HepG2 (cell line): ENCODE data around the gene LRRC51. TPM values are rescaled to one million over a fixed set of nuclear protein-coding genes. Genes with fewer than 3 reads are reported as not detected.

Source experiments
- CHD2 ChIP-seq: IDR thresholded peaks from 2 replicates; pipeline ENCODE4 v1.6.1; 2011; ENCODE audit warnings: low read depth, low read length, improper control_type of control experiment
- ESRRA ChIP-seq: sonication (generic); formaldehyde crosslinking; IDR thresholded peaks from 2 replicates; pipeline ENCODE4 v1.5.1; 2020; ENCODE audit warnings: mild to moderate bottlenecking, low read depth, missing genetic modification reagents
- IKZF5 ChIP-seq: IDR thresholded peaks from 2 replicates; pipeline ENCODE4 v1.6.1; 2018; ENCODE audit warnings: missing genetic modification reagents, mild to moderate bottlenecking, missing compliant biosample characterization
- JUN ChIP-seq: sonication (generic); formaldehyde crosslinking; IDR thresholded peaks from 2 replicates; pipeline ENCODE4 v1.4.0; 2020; ENCODE audit warnings: mild to moderate bottlenecking, missing genetic modification reagents
- NR0B2 ChIP-seq: sonication (generic); formaldehyde crosslinking; IDR thresholded peaks from 2 replicates; pipeline ENCODE4 v1.4.0; 2020; ENCODE audit warnings: mild to moderate bottlenecking, missing genetic modification reagents
- SNAPC2 ChIP-seq: sonication (generic); formaldehyde crosslinking; IDR thresholded peaks from 2 replicates; pipeline ENCODE4 v1.8.1; 2022; ENCODE audit warnings: mild to moderate bottlenecking, missing genetic modification reagents
- SNAPC4 ChIP-seq: sonication (generic); formaldehyde crosslinking; IDR thresholded peaks from 2 replicates; pipeline ENCODE4 v1.4.0; 2020; ENCODE audit warnings: mild to moderate bottlenecking, missing genetic modification reagents
- TRAFD1 ChIP-seq: sonication (generic); formaldehyde crosslinking; IDR thresholded peaks from 2 replicates; pipeline ENCODE4 v1.5.1; 2020; ENCODE audit warnings: missing genetic modification reagents, mild to moderate bottlenecking, borderline replicate concordance
- ZFP37 ChIP-seq: sonication (generic); formaldehyde crosslinking; IDR thresholded peaks from 2 replicates; pipeline ENCODE4 v1.4.0; 2020; ENCODE audit warnings: missing genetic modification reagents, borderline replicate concordance
- ZHX2 ChIP-seq, 2 experiments: sonication (generic) in 1 of 2; formaldehyde crosslinking in 1 of 2; IDR thresholded peaks; 2 replicates each; pipeline versions ENCODE4 v1.6.1 to v1.9.0; 2014 to 2022; ENCODE audit warnings: antibody characterized with exemption in 1 of 2, borderline replicate concordance in 1 of 2, inconsistent platforms in 1 of 2, low read depth in 1 of 2, missing genetic modification reagents in 1 of 2
- ZNF550 ChIP-seq: sonication (generic); formaldehyde crosslinking; IDR thresholded peaks from 2 replicates; pipeline ENCODE4 v1.4.0; 2020; ENCODE audit warnings: mild to moderate bottlenecking, missing genetic modification reagents, borderline replicate concordance
- ZNF7 ChIP-seq: IDR thresholded peaks from 2 replicates; pipeline ENCODE4 v1.6.1; 2016; ENCODE audit warnings: missing biosample characterization, missing genetic modification reagents
- polyA plus RNA-seq, 8 experiments: library from polyadenylated mRNA; depleted of rRNA in 3 of 8; stranded (reverse) in 7 of 8; unstranded in 1 of 8; fragments of >200 nt; fragmentation: Illumina TruSeq in 4 of 8; extraction: Trizol in 4 of 8; gene quantifications; 2 replicates each; pipeline versions ENCODE4 v1.2.1 to v1.2.3, GENCODE V29; 2011 to 2016; ENCODE audit warnings: low read depth in 4 of 8, missing spikeins in 1 of 8, mixed read lengths in 1 of 8; ENCODE audit not compliant: insufficient read depth in 1 of 8
- total RNA-seq, 5 experiments: library from RNA; depleted of rRNA; stranded (reverse); fragments of >200 nt; fragmentation: Illumina TruSeq; extraction: Trizol; gene quantifications; 2 replicates each; pipeline ENCODE4 v1.2.3, GENCODE V29; 2016; ENCODE audit warnings: low read depth in 1 of 5

LRRC51 gene
- total and polyA plus RNA-seq, 2 of the 13 experiments (the other 11 are each of a cell fraction or from before 2014, with no cell fraction given) = 5.3 to 6.0 TPM

GRCh38 chr11:72080326-72081183 is at the start of gene LRRC51, which contains the start of gene NUMA1 (continued):
- TF ChIP-seq ZNF7 (CRISPR knock-in tag) (no peak), SNAPC4 (0 out of 2 replicates have a peak, but pooled peaks have one; percentile 19), ZNF550 (CRISPR knock-in tag) (no peak), TRAFD1 (CRISPR knock-in tag) (no peak), ESRRA (CRISPR knock-in tag) (no peak), CHD2 (peak; percentile 58), ZFP37 (CRISPR knock-in tag) (no peak), NR0B2 (CRISPR knock-in tag) (0 out of 2 replicates have a peak, but pooled peaks have one; percentile 33), SNAPC2 (peak; percentile 49; the same call in 1 of the 2 replicates), ZHX2 (IDR thresholded peaks at IDR 0.05; ENCODE audit: low read depth) (peak; percentile 95), ZHX2 (CRISPR knock-in tag; IDR thresholded peaks at IDR 0.05; ENCODE audit: borderline replicate concordance) (no peak), IKZF5 (peak; percentile 36; the same call in 1 of the 2 replicates), JUN (no peak)
